ENCODE results near the gene RANGRF.

DNA sequence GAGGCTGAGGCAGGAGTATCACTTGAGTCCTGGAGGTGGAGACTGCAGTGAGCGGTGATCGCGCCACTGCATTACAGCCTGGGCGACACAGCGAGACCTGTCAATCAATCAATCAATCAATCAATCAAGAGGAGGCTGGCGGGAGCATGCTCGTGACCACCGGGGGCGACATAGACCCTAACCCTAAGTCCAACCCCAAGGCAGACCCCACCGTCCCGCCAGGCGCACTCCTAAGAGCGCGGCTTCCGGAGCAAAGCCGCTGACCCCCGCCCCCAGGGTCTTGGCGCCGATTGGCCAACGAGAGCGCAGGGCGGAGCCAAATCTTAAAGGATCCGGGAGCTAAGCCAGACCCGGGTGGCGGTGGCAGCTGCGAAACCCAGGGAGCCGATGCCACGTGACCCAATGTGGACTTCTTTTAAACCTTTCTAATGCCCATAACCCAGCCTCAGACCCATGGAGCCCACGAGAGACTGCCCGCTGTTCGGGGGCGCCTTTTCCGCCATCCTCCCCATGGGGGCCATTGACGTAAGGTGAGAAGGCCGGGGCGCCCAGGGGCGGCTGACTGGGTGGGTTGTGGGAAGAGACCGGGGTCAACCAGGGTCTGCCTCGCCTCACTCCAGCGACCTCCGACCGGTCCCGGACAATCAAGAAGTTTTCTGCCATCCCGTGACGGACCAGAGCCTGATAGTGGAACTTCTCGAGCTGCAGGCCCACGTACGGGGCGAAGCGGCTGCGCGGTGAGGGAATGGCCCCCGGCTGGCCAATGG, at the start of gene RANGRF:
- TF ChIP-seq, protein P1, sequence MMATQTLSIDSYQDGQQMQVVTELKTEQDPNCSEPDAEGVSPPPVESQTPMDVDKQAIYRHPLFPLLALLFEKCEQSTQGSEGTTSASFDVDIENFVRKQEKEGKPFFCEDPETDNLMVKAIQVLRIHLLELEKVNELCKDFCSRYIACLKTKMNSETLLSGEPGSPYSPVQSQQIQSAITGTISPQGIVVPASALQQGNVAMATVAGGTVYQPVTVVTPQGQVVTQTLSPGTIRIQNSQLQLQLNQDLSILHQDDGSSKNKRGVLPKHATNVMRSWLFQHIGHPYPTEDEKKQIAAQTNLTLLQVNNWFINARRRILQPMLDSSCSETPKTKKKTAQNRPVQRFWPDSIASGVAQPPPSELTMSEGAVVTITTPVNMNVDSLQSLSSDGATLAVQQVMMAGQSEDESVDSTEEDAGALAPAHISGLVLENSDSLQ (IDR thresholded peaks at IDR 0.05), result peak; percentile 98
- no peak for TF ChIP-seq SP1 (IDR thresholded peaks at IDR 0.05)
- TF ChIP-seq NFRKB (IDR thresholded peaks at IDR 0.05), result no peak
- TF ChIP-seq BHLHE40 (IDR thresholded peaks at IDR 0.05; ENCODE audit: borderline replicate concordance), result no peak
- TF ChIP-seq FOXK2 (IDR thresholded peaks at IDR 0.05), result no peak
- no peak for TF ChIP-seq SUZ12 (IDR thresholded peaks at IDR 0.05)
- TF ChIP-seq FOXA1 (IDR thresholded peaks at IDR 0.05), result no peak
- TF ChIP-seq TARDBP (IDR thresholded peaks at IDR 0.05), result no peak
- no peak for TF ChIP-seq ZNF384 (IDR thresholded peaks at IDR 0.05)
- no peak for TF ChIP-seq FOXM1 (IDR thresholded peaks at IDR 0.05; ENCODE audit: borderline replicate concordance)
- TF ChIP-seq CTBP1 (IDR thresholded peaks at IDR 0.05; ENCODE audit: borderline replicate concordance), result no peak
- no peak for TF ChIP-seq ARNT (IDR thresholded peaks at IDR 0.05)
- TF ChIP-seq ELF4 (IDR thresholded peaks at IDR 0.05), result peak; percentile 16; the same call in 1 of the 2 replicates
- TF ChIP-seq HDGF (IDR thresholded peaks at IDR 0.05; ENCODE audit: borderline replicate concordance), result no peak
